ENCODE data around the gene EVA1A. TPM values are rescaled to one million over a fixed set of nuclear protein-coding genes. Genes with fewer than 3 reads are reported as not detected.

Gene EVA1A
- total RNA-seq, 4 donors from 2014 or later = not detected

GRCh38 chr2:75602724-75603342 lies 42.1 kb upstream of the EVA1A start:
- peaks cover 10% of the 10 kb centered on the region for H3K27me3 ChIP-seq
- no peak for DNase-seq

GRCh38 chr2:75600461-75601011 lies 39.8 kb upstream of the EVA1A start:
- no peak for DNase-seq
- 40 to 53% methylated on average over 2 to 4 of the region's 4 CpGs for WGBS, 2 donors (ENCODE audit: low coverage in 1 of 2)
- Histone ChIP-seq H3K9me3 (no peaks in the 10 kb centered on the region), H3K4me1 (no peaks in the 10 kb centered on the region), H3K36me3 (no peaks in the 10 kb centered on the region), H3K27me3 (no peaks in the 10 kb centered on the region), H3K27ac (no peak overlapping the region), H3K4me3 (no peak overlapping the region)
- TF ChIP-seq CTCF (IDR thresholded peaks at IDR 0.05) (no peak), EP300 (IDR thresholded peaks at IDR 0.05; ENCODE audit: low read depth) (no peak), POLR2AphosphoS5 (IDR thresholded peaks at IDR 0.05) (no peak), POLR2A (IDR thresholded peaks at IDR 0.05) (no peak)
- in situ Hi-C loops (cut with MboI; ENCODE audit: low pct_ligation_motif_present in 1 of 4, low pct_unique_long_range_greater_than_20kb in 1 of 4, low sequenced_read_pairs in 3 of 4) (loop anchor here (25.0 kb wide), 2 partner anchors 688 to 913 kb away; no protein-coding TSS in a partner anchor), intact Hi-C loops (cut with DNase I; ENCODE audit: low total_unique reads) (no loop called here)

More at GRCh38 chr2:75602724-75603342, 42.1 kb upstream of the EVA1A start:
- Histone ChIP-seq H3K4me1 (no peaks in the 10 kb centered on the region), H3K4me3 (no peak overlapping the region), H3K9me3 (no peaks in the 10 kb centered on the region), H3K27ac (no peak overlapping the region), H3K36me3 (no peaks in the 10 kb centered on the region)
- 69 to 73% methylated on average over 6 of the region's 6 CpGs for WGBS, 2 donors (ENCODE audit: low coverage in 1 of 2)
- no peak for TF ChIP-seq POLR2AphosphoS5 (IDR thresholded peaks at IDR 0.05)
- no peak for TF ChIP-seq EP300 (IDR thresholded peaks at IDR 0.05; ENCODE audit: low read depth)
- no peak for TF ChIP-seq CTCF (IDR thresholded peaks at IDR 0.05)
- TF ChIP-seq POLR2A (IDR thresholded peaks at IDR 0.05) = no peak
- in situ Hi-C loops (cut with MboI; ENCODE audit: low pct_ligation_motif_present in 1 of 4, low pct_unique_long_range_greater_than_20kb in 1 of 4, low sequenced_read_pairs in 3 of 4) (loop anchor here (25.0 kb wide), 2 partner anchors 691 to 916 kb away; no protein-coding TSS in a partner anchor), intact Hi-C loops (cut with DNase I; ENCODE audit: low total_unique reads) (no loop called here)

GRCh38 chr2:75598589-75599155 lies 37.9 kb upstream of the EVA1A start:
- H3K9me3 ChIP-seq = no peaks in the 10 kb centered on the region
- no peak for DNase-seq
- 85 to 93% methylated on average over 5 to 8 of the region's 8 CpGs for WGBS, 2 donors (ENCODE audit: low coverage in 1 of 2)
- H3K4me3 ChIP-seq = no peak overlapping the region
- in situ Hi-C loops (cut with MboI; ENCODE audit: low pct_ligation_motif_present in 1 of 4, low pct_unique_long_range_greater_than_20kb in 1 of 4, low sequenced_read_pairs in 3 of 4) (no loop called here), intact Hi-C loops (cut with DNase I; ENCODE audit: low total_unique reads) (no loop called here)
- H3K4me1 ChIP-seq = no peaks in the 10 kb centered on the region
- no peaks in the 10 kb centered on the region for H3K27me3 ChIP-seq
- TF ChIP-seq POLR2AphosphoS5 (IDR thresholded peaks at IDR 0.05) = no peak
- TF ChIP-seq CTCF (IDR thresholded peaks at IDR 0.05) = no peak
- TF ChIP-seq POLR2A (IDR thresholded peaks at IDR 0.05) = no peak
- no peak for TF ChIP-seq EP300 (IDR thresholded peaks at IDR 0.05; ENCODE audit: low read depth)
- H3K27ac ChIP-seq = no peak overlapping the region
- H3K36me3 ChIP-seq = no peaks in the 10 kb centered on the region

GRCh38 chr2:75597949-75598348 lies 37.2 kb upstream of the EVA1A start:
- 90 to 93% methylated on average over 6 to 20 of the region's 20 CpGs for WGBS, 2 donors (ENCODE audit: low coverage in 1 of 2)
- no peak for TF ChIP-seq EP300 (IDR thresholded peaks at IDR 0.05; ENCODE audit: low read depth)
- no peak for TF ChIP-seq POLR2AphosphoS5 (IDR thresholded peaks at IDR 0.05)
- no peak for TF ChIP-seq CTCF (IDR thresholded peaks at IDR 0.05)
- TF ChIP-seq POLR2A (IDR thresholded peaks at IDR 0.05) = no peak

More at GRCh38 chr2:75597949-75598348, 37.2 kb upstream of the EVA1A start:
- H3K27ac ChIP-seq = no peak overlapping the region
- H3K36me3 ChIP-seq = no peaks in the 10 kb centered on the region
- DNase-seq = no peak
- no peaks in the 10 kb centered on the region for H3K4me1 ChIP-seq
- H3K4me3 ChIP-seq = no peak overlapping the region
- H3K9me3 ChIP-seq = no peaks in the 10 kb centered on the region
- in situ Hi-C loops (cut with MboI; ENCODE audit: low pct_ligation_motif_present in 1 of 4, low pct_unique_long_range_greater_than_20kb in 1 of 4, low sequenced_read_pairs in 3 of 4) (no loop called here), intact Hi-C loops (cut with DNase I; ENCODE audit: low total_unique reads) (no loop called here)
- H3K27me3 ChIP-seq = no peaks in the 10 kb centered on the region

Data from transverse colon (tissue), 4 donors.